ENCODE measurements around the gene DLX4. TPM values are rescaled to one million over a fixed set of nuclear protein-coding genes. Genes with fewer than 3 reads are reported as not detected.
A peak's percentile ranks its signal among the peaks of the same experiment; 100 is the strongest.

Gene DLX4
- total RNA-seq, 1 experiment from 2014 or later: 11.2 TPM

- Histone ChIP-seq H3K27ac (ENCODE audit: low read length) (no peak overlapping the region), H3K4me3 (ENCODE audit: low read depth in 2 of 2, low read length in 2 of 2) (no peak overlapping the region), H3K36me3 (ENCODE audit: control insufficient read depth, insufficient read depth, low read length) (no peaks in the 10 kb centered on the region), H3K27me3 (ENCODE audit: control insufficient read depth, insufficient read depth, low read length) (no peaks in the 10 kb centered on the region), H3K9me3 (ENCODE audit: control insufficient read depth, insufficient read depth, low read depth, low read length) (peaks cover 3% of the 10 kb centered on the region; the same call in 1 of the 2 replicates), H3K4me1 (ENCODE audit: control insufficient read depth, insufficient read depth, low read length) (peaks cover 2% of the 10 kb centered on the region)
- no peak for TF ChIP-seq SIN3A (IDR thresholded peaks at IDR 0.05; ENCODE audit: borderline replicate concordance, insufficient read depth, low read depth, low read length)
- in situ Hi-C loops (cut with HindIII; ENCODE audit: low pct_unique_long_range_greater_than_20kb, low sequenced_read_pairs) (no loop called here), intact Hi-C loops (cut with micrococcal nuclease; ENCODE audit: unreplicated experiment) (no loop called here)
- CTCF ChIA-PET: no interaction called here
- POLR2A ChIA-PET: no interaction called here
- DNase-seq (ENCODE audit: low read depth, low spot score) (no peak), ATAC-seq (peak; percentile 53; the same call in 1 of the 2 replicates)
- BruUV-seq (replicated peaks): no TSS peak
These were observed 52.0 kb downstream of the DLX4 start for GRCh38 chr17:50020841-50021599.

GRCh38 chr17:50021681-50022370 is 52.8 kb downstream of the DLX4 start:
- no peaks in the 10 kb centered on the region for H3K27me3 ChIP-seq (ENCODE audit: control insufficient read depth, insufficient read depth, low read length)
- no peaks in the 10 kb centered on the region for H3K36me3 ChIP-seq (ENCODE audit: control insufficient read depth, insufficient read depth, low read length)
- BruUV-seq (replicated peaks): no TSS peak
- H3K4me3 ChIP-seq (ENCODE audit: low read depth in 2 of 2, low read length in 2 of 2): no peak overlapping the region
- no peak for TF ChIP-seq TCF7L2 (IDR thresholded peaks at IDR 0.05; ENCODE audit: low read depth, low read length)
- TF ChIP-seq CTCF (IDR thresholded peaks at IDR 0.05): no peak
- no peak for TF ChIP-seq REST (IDR thresholded peaks at IDR 0.05; ENCODE audit: insufficient read depth in 1 of 2, low read depth in 2 of 2, low read length in 1 of 2)
- TF ChIP-seq SIN3A (IDR thresholded peaks at IDR 0.05; ENCODE audit: borderline replicate concordance, insufficient read depth, low read depth, low read length): no peak
- TF ChIP-seq POLR2AphosphoS5 (IDR thresholded peaks at IDR 0.05; ENCODE audit: low read depth, low read length): no peak
- H3K9me3 ChIP-seq (ENCODE audit: control insufficient read depth, insufficient read depth, low read depth, low read length): peaks cover 3% of the 10 kb centered on the region; the same call in 1 of the 2 replicates
- intact Hi-C loops (cut with micrococcal nuclease; ENCODE audit: unreplicated experiment) (no loop called here), in situ Hi-C loops (cut with HindIII; ENCODE audit: low pct_unique_long_range_greater_than_20kb, low sequenced_read_pairs) (no loop called here)
- CTCF ChIA-PET: interaction anchor here (0.5 kb wide), 1 partner anchor 41 kb away, joined by 3 read pairs; no protein-coding TSS in a partner anchor
- H3K27ac ChIP-seq (ENCODE audit: low read length): no peak overlapping the region
- no peak for ATAC-seq
- POLR2A ChIA-PET: no interaction called here
- peaks cover 9% of the 10 kb centered on the region for H3K4me1 ChIP-seq (ENCODE audit: control insufficient read depth, insufficient read depth, low read length)
- no peak for DNase-seq (ENCODE audit: low read depth, low spot score)

Measured in Panc1 (cell line).